SK-N-SH treated with all-trans-retinoic acid at 6 μM for 48 hours (cell line): ENCODE results near the gene PRADC1.

Experiments used
- ATAC-seq: fragments of 200-7000 bp; cut with Tn5 transposase; 3 replicates; pipeline ENCODE4 v1.9.1; 2020; ENCODE audit warnings: mild to moderate bottlenecking, moderate library complexity
- CSDC2 ChIP-seq: fragments of 250-450 bp; sonication (Bioruptor Pico); IDR thresholded peaks from 2 replicates; pipeline ENCODE4 v1.5.0; 2020; ENCODE audit warnings: mild to moderate bottlenecking, moderate library complexity
- OSR1 ChIP-seq: fragments of 250-450 bp; sonication (Bioruptor Pico); IDR thresholded peaks from 2 replicates; pipeline ENCODE4 v1.8.0; 2022; ENCODE audit warnings: moderate library complexity, mild to moderate bottlenecking, inconsistent platforms
- PPARA ChIP-seq: fragments of 250-450 bp; sonication (Bioruptor Pico); IDR thresholded peaks from 2 replicates; pipeline ENCODE4 v1.5.0; 2020; ENCODE audit warnings: mild to moderate bottlenecking, borderline replicate concordance
- TCF4 ChIP-seq: fragments of 250-450 bp; sonication (Bioruptor Pico); IDR thresholded peaks from 2 replicates; pipeline ENCODE4 v1.8.0; 2021; ENCODE audit warnings: mild to moderate bottlenecking, moderate library complexity, borderline replicate concordance
- TOX ChIP-seq: fragments of 250-450 bp; sonication (Bioruptor Pico); IDR thresholded peaks from 2 replicates; pipeline ENCODE4 v1.8.0; 2021; ENCODE audit warnings: mild to moderate bottlenecking, moderate library complexity, borderline replicate concordance
- ZFP3 ChIP-seq: fragments of 250-450 bp; sonication (Bioruptor Pico); IDR thresholded peaks from 2 replicates; pipeline ENCODE4 v1.5.0; 2020; ENCODE audit warnings: mild to moderate bottlenecking, moderate library complexity
- TF ChIP-seq, protein P1 (sequence below): fragments of 250-450 bp; sonication (Bioruptor Pico); IDR thresholded peaks from 2 replicates; pipeline ENCODE4 v1.8.0; 2020; ENCODE audit warnings: mild to moderate bottlenecking, moderate library complexity, borderline replicate concordance

Gene PRADC1

DNA sequence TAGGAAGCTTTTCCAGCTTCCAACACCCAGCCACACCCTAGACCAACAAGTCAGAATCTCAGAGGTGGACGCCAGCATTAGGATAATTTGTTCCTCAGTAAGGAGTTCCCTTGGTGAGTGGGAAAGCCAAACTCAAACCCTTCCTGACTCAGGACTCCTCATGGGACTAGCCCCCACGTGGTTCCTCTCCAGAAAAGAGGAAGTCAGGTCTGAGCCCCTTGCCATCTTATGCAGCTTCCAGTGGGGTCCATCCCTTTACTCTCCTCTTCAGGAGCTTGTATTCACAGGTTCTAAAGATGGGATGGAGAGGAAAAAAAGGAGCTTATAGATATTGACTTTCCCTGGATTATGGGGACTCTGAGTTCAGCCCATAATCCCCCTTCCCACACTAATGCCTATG is 45.5 kb downstream of the PRADC1 start:
- no peak for ATAC-seq
- no peak for TF ChIP-seq CSDC2 (CRISPR knock-in tag)
- no peak for TF ChIP-seq TOX (CRISPR knock-in tag)
- no peak for TF ChIP-seq OSR1
- no peak for TF ChIP-seq TCF4 (CRISPR knock-in tag)
- TF ChIP-seq PPARA (CRISPR knock-in tag): no peak
- TF ChIP-seq, all 23 proteins: peak for 0

DNA sequence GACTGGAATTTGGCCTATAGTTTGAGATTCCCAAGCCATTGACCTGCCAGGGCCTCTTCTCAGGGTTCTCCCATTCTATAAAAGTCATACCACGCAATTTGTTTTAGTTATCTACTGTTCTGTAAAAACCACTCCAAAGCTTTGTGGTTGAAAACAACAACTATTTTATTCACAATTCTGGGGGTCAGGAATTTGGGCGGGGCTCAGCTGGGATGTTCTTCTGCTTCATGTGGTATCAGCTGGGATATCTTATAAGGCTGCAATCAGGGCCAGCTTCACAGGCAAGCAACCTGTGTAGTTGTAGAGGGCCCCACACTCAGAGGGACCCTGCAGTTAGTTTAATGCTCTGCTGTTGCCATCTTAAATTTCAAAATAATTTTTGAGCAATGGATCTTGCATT is 47.1 kb downstream of the PRADC1 start:
- TF ChIP-seq, protein P1, sequence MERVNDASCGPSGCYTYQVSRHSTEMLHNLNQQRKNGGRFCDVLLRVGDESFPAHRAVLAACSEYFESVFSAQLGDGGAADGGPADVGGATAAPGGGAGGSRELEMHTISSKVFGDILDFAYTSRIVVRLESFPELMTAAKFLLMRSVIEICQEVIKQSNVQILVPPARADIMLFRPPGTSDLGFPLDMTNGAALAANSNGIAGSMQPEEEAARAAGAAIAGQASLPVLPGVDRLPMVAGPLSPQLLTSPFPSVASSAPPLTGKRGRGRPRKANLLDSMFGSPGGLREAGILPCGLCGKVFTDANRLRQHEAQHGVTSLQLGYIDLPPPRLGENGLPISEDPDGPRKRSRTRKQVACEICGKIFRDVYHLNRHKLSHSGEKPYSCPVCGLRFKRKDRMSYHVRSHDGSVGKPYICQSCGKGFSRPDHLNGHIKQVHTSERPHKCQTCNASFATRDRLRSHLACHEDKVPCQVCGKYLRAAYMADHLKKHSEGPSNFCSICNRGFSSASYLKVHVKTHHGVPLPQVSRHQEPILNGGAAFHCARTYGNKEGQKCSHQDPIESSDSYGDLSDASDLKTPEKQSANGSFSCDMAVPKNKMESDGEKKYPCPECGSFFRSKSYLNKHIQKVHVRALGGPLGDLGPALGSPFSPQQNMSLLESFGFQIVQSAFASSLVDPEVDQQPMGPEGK (CRISPR knock-in tag): no peak
- no peak for TF ChIP-seq ZFP3 (CRISPR knock-in tag)
- ATAC-seq: no peak
